ENCODE data around the gene SCN4B.

The SCN4B gene

DNA sequence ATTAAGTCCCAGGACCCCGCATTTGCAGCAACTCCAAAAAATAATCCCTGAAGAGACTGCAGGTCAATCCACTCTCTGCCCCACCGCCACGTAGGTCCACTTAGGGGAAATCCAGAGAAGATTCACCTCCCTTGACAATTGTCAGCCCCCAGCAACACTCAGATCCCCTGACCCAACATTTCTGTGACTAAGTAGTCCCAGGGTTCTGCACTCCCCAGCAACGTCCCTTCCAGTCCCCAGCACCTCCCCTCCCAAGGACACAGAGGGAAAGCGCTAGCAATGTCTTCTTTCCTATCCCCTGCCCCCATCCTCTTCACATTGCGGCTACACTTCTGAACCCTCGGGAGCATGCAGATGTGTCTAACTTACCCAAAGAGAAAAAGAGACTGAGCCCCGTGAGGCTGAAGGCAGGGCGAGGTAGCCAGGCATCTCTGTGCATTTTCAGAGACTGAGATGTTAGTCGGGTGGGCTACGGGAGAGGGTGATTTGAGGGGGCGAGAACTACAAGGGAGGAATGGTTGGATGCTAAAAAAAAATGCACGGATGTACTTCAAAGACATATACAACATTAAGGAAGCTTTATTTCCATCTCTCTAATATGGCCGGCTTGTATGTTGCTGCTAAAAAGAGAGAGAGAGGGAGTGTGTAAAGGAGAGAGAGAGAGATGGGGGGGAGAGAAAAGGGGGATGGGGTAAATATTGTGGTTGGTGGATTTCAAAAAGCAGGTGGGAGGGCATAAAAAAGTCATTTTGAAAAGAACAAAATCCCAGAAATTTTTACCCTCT is 23.6 kb upstream of the SCN4B start, which contains the start of gene SCN2B:
SCN2B (minus strand) TSS at position 647 of the 785 bp plus-strand sequence; CDS start at position 439, 208 bp downstream.
- Histone ChIP-seq H3K4me2 (ENCODE audit: insufficient read depth, low read length, poor library complexity, severe bottlenecking) (peak within 1 kb of the TSS; percentile 75), H3K79me1 (ENCODE audit: low read depth, low read length) (no peaks in the 10 kb centered on the region), H3K4me1 (ENCODE audit: control insufficient read depth in 2 of 2, insufficient read depth in 1 of 2, low read depth in 1 of 2, low read length in 2 of 2) (peaks cover 0 to 17% of the 10 kb centered on the region in 2 donors), H3K23ac (ENCODE audit: low read depth, low read length, poor library complexity) (no peak within 1 kb of the TSS), H3K27me3 (ENCODE audit: control insufficient read depth in 3 of 3, insufficient read depth in 3 of 3, low read depth in 1 of 3, low read length in 3 of 3) (peaks cover 0 to 54% (median 27%) of the 10 kb centered on the region in 3 experiments), H3K9me3 (replicated peaks in 1 of 2; ENCODE audit: control insufficient read depth in 2 of 2, insufficient read depth in 1 of 2, low read depth in 1 of 2, low read length in 2 of 2) (no peaks in the 10 kb centered on the region), H3K4me3 (ENCODE audit: low read length in 2 of 2) (peak within 1 kb of the TSS in 1 of 2 donors; percentile 71), H2AFZ (ENCODE audit: low read length) (peak within 1 kb of the TSS; percentile 69), H3K36me3 (replicated peaks in 1 of 2; ENCODE audit: control insufficient read depth in 2 of 2, insufficient read depth in 2 of 2, low read length in 2 of 2) (no peaks in the 10 kb centered on the region), H4K91ac (ENCODE audit: low read depth, low read length, poor library complexity) (no peak within 1 kb of the TSS), H3K4ac (ENCODE audit: low read length) (no peak within 1 kb of the TSS), H2BK15ac (ENCODE audit: low read length) (no peak within 1 kb of the TSS), H4K8ac (ENCODE audit: low read depth, low read length) (peak within 1 kb of the TSS; percentile 1), H2BK5ac (ENCODE audit: low read length) (no peak within 1 kb of the TSS), H2BK12ac (ENCODE audit: low read length) (no peak within 1 kb of the TSS), H3K14ac (ENCODE audit: low read length) (no peak within 1 kb of the TSS), H3K18ac (ENCODE audit: low read length) (peak within 1 kb of the TSS; percentile 76), H3K27ac (replicated peaks; ENCODE audit: low read length) (no peak within 1 kb of the TSS), H2BK120ac (ENCODE audit: low read depth, low read length) (no peak within 1 kb of the TSS), H3K9ac (ENCODE audit: low read depth, low read length, poor library complexity) (no peak within 1 kb of the TSS), H2AK5ac (ENCODE audit: low read depth, low read length) (no peak within 1 kb of the TSS)
- DNase-seq (ENCODE audit: low spot score): no peak
- WGBS, 2 donors (ENCODE audit: extremely low coverage in 2 of 2, insufficient read length in 2 of 2, insufficient replicate concordance in 1 of 2): no CpG with 5 or more reads among the region's 14 CpGs

GRCh38 chr11:118175031-118175992 is 22.7 kb upstream of the SCN4B start:
- Histone ChIP-seq H3K4me1 (ENCODE audit: control insufficient read depth in 2 of 2, insufficient read depth in 1 of 2, low read depth in 1 of 2, low read length in 2 of 2) (peaks cover 0 to 19% of the 10 kb centered on the region in 2 donors), H3K27me3 (ENCODE audit: control insufficient read depth in 3 of 3, insufficient read depth in 3 of 3, low read depth in 1 of 3, low read length in 3 of 3) (peaks cover 0 to 58% (median 36%) of the 10 kb centered on the region in 3 experiments), H3K14ac (ENCODE audit: low read length) (no peak overlapping the region), H3K36me3 (replicated peaks in 1 of 2; ENCODE audit: control insufficient read depth in 2 of 2, insufficient read depth in 2 of 2, low read length in 2 of 2) (no peaks in the 10 kb centered on the region), H3K23ac (ENCODE audit: low read depth, low read length, poor library complexity) (peak overlapping the region; percentile 30), H3K9me3 (replicated peaks in 1 of 2; ENCODE audit: control insufficient read depth in 2 of 2, insufficient read depth in 1 of 2, low read depth in 1 of 2, low read length in 2 of 2) (no peaks in the 10 kb centered on the region), H2BK12ac (ENCODE audit: low read length) (no peak overlapping the region), H3K79me1 (ENCODE audit: low read depth, low read length) (no peaks in the 10 kb centered on the region), H3K27ac (replicated peaks; ENCODE audit: low read length) (no peak overlapping the region), H2AFZ (ENCODE audit: low read length) (peak overlapping the region; percentile 69), H2AK5ac (ENCODE audit: low read depth, low read length) (no peak overlapping the region), H4K91ac (ENCODE audit: low read depth, low read length, poor library complexity) (no peak overlapping the region), H3K4me2 (ENCODE audit: insufficient read depth, low read length, poor library complexity, severe bottlenecking) (peak overlapping the region; percentile 75), H3K18ac (ENCODE audit: low read length) (no peak overlapping the region), H2BK15ac (ENCODE audit: low read length) (no peak overlapping the region), H3K9ac (ENCODE audit: low read depth, low read length, poor library complexity) (no peak overlapping the region), H2BK5ac (ENCODE audit: low read length) (no peak overlapping the region), H3K4ac (ENCODE audit: low read length) (no peak overlapping the region), H3K4me3 (ENCODE audit: low read length in 2 of 2) (no peak overlapping the region), H2BK120ac (ENCODE audit: low read depth, low read length) (no peak overlapping the region), H4K8ac (ENCODE audit: low read depth, low read length) (no peak overlapping the region)
- no CpG with 5 or more reads among the region's 13 CpGs for WGBS, 2 donors (ENCODE audit: extremely low coverage in 2 of 2, insufficient read length in 2 of 2, insufficient replicate concordance in 1 of 2)
- DNase-seq (ENCODE audit: low spot score): no peak

DNA sequence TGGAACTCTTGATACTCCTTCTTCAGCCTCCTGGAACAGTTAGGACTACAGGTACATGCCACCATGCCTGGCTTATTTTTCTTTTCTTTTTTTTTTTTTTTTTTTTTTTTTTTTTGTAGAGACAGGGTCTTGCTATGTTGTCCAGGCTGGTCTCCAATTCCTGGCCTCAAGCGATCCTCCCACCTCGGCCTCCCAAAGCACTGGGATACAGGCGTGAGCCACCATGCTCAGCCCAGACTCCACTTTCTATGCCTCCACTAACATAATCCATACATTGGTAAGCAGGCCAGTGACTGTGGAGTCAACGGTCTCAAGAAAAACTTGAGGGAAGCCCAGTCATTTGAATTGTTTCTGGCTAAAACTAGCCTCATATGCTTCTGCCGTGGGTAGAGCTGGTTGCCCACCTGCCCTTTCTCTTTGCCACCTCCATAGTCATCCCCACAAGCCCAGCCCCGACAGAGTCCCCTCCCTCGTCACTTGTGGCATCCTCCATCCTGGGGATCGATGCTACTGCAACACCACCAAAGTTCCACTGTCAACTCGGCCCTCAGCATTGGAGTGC is 21.5 kb upstream of the SCN4B start:
- H4K91ac ChIP-seq (ENCODE audit: low read depth, low read length, poor library complexity): no peak overlapping the region
- H2BK12ac ChIP-seq (ENCODE audit: low read length): no peak overlapping the region
- no peak overlapping the region for H3K23ac ChIP-seq (ENCODE audit: low read depth, low read length, poor library complexity)
- H3K9me3 ChIP-seq (replicated peaks in 1 of 2; ENCODE audit: control insufficient read depth in 2 of 2, insufficient read depth in 1 of 2, low read depth in 1 of 2, low read length in 2 of 2): no peaks in the 10 kb centered on the region
- no peak overlapping the region for H3K4ac ChIP-seq (ENCODE audit: low read length)
- H3K4me3 ChIP-seq (ENCODE audit: low read length in 2 of 2): no peak overlapping the region
- no peak overlapping the region for H3K27ac ChIP-seq (replicated peaks; ENCODE audit: low read length)
- no peak overlapping the region for H3K14ac ChIP-seq (ENCODE audit: low read length)
- no peaks in the 10 kb centered on the region for H3K36me3 ChIP-seq (replicated peaks in 1 of 2; ENCODE audit: control insufficient read depth in 2 of 2, insufficient read depth in 2 of 2, low read length in 2 of 2)
- H3K9ac ChIP-seq (ENCODE audit: low read depth, low read length, poor library complexity): no peak overlapping the region
- peaks cover 0 to 70% (median 44%) of the 10 kb centered on the region in 3 experiments for H3K27me3 ChIP-seq (ENCODE audit: control insufficient read depth in 3 of 3, insufficient read depth in 3 of 3, low read depth in 1 of 3, low read length in 3 of 3)
- H3K18ac ChIP-seq (ENCODE audit: low read length): peak overlapping the region; percentile 15
- no peak overlapping the region for H2AK5ac ChIP-seq (ENCODE audit: low read depth, low read length)
- H2BK120ac ChIP-seq (ENCODE audit: low read depth, low read length): no peak overlapping the region
- peaks cover 0 to 15% of the 10 kb centered on the region in 2 donors for H3K4me1 ChIP-seq (ENCODE audit: control insufficient read depth in 2 of 2, insufficient read depth in 1 of 2, low read depth in 1 of 2, low read length in 2 of 2)
- H4K8ac ChIP-seq (ENCODE audit: low read depth, low read length): no peak overlapping the region
- H2AFZ ChIP-seq (ENCODE audit: low read length): no peak overlapping the region
- H2BK5ac ChIP-seq (ENCODE audit: low read length): no peak overlapping the region
- H2BK15ac ChIP-seq (ENCODE audit: low read length): no peak overlapping the region
- H3K4me2 ChIP-seq (ENCODE audit: insufficient read depth, low read length, poor library complexity, severe bottlenecking): no peak overlapping the region
- DNase-seq (ENCODE audit: low spot score): no peak
- no peaks in the 10 kb centered on the region for H3K79me1 ChIP-seq (ENCODE audit: low read depth, low read length)
- WGBS, 2 donors (ENCODE audit: extremely low coverage in 2 of 2, insufficient read length in 2 of 2, insufficient replicate concordance in 1 of 2): no CpG with 5 or more reads among the region's 9 CpGs
